GM12864 (cell line): ENCODE data around the gene NCDN.

Source experiments
- DNase-seq: peaks from one replicate; pipeline ENCODE4 v3.0.0-alpha.2; 2011; ENCODE audit warnings: low read depth
- H3K4me3 ChIP-seq: 2 replicates; pipeline ENCODE4 v1.5.1; 2011; ENCODE audit warnings: mild to moderate bottlenecking, low read depth, low read length, control low read depth
- CTCF ChIP-seq: IDR thresholded peaks from 2 replicates; pipeline ENCODE4 v1.5.1; 2011; ENCODE audit warnings: low read depth, mild to moderate bottlenecking, moderate library complexity, low read length, control low read depth, inconsistent platforms; ENCODE audit errors: missing control alignments

Gene NCDN

GRCh38 chr1:35592991-35593769 is 35.6 kb downstream of the NCDN start:
- no peak for TF ChIP-seq CTCF
- DNase-seq = no peak
- no peak overlapping the region for H3K4me3 ChIP-seq

GRCh38 chr1:35594005-35594760 is 36.6 kb downstream of the NCDN start:
- H3K4me3 ChIP-seq = no peak overlapping the region
- TF ChIP-seq CTCF = no peak
- no peak for DNase-seq

- no peak for DNase-seq
- TF ChIP-seq CTCF = no peak
- H3K4me3 ChIP-seq = no peak overlapping the region
These were observed 38.1 kb downstream of the NCDN start for GRCh38 chr1:35595684-35596083.

GRCh38 chr1:35597870-35598269 is 40.3 kb downstream of the NCDN start:
- no peak for TF ChIP-seq CTCF
- no peak for DNase-seq

GRCh38 chr1:35598895-35599294 is 41.3 kb downstream of the NCDN start:
- no peak overlapping the region for H3K4me3 ChIP-seq
- DNase-seq = no peak
- TF ChIP-seq CTCF = no peak

More at GRCh38 chr1:35597870-35598269, 40.3 kb downstream of the NCDN start:
- no peak overlapping the region for H3K4me3 ChIP-seq

- TF ChIP-seq CTCF = no peak
- no peak for DNase-seq
- H3K4me3 ChIP-seq = no peak overlapping the region
These were observed 41.8 kb downstream of the NCDN start for GRCh38 chr1:35599411-35599810.
